A549 (cell line): ENCODE results near the gene HDAC5.
A peak's percentile ranks its signal among the peaks of the same experiment; 100 is the strongest.

Experiments
- JUNB ChIP-seq: fragments of >200 bp; sonication (Bioruptor Twin); formaldehyde crosslinking; IDR thresholded peaks from 2 replicates; pipeline ENCODE4 v1.6.1; 2016
- KDM5A ChIP-seq: fragments of 200-600 bp; sonication (generic); IDR thresholded peaks from 2 replicates; pipeline ENCODE4 v1.6.1; 2016; ENCODE audit warnings: antibody characterized with exemption, mild to moderate bottlenecking
- TF ChIP-seq, protein P1 (sequence below): fragments of >200 bp; sonication (Bioruptor Twin); formaldehyde crosslinking; IDR thresholded peaks from 3 replicates; pipeline ENCODE4 v1.5.1; 2016
- TF ChIP-seq, protein P2 (sequence below): IDR thresholded peaks from 2 replicates; pipeline ENCODE4 v1.6.1; 2012

DNA sequence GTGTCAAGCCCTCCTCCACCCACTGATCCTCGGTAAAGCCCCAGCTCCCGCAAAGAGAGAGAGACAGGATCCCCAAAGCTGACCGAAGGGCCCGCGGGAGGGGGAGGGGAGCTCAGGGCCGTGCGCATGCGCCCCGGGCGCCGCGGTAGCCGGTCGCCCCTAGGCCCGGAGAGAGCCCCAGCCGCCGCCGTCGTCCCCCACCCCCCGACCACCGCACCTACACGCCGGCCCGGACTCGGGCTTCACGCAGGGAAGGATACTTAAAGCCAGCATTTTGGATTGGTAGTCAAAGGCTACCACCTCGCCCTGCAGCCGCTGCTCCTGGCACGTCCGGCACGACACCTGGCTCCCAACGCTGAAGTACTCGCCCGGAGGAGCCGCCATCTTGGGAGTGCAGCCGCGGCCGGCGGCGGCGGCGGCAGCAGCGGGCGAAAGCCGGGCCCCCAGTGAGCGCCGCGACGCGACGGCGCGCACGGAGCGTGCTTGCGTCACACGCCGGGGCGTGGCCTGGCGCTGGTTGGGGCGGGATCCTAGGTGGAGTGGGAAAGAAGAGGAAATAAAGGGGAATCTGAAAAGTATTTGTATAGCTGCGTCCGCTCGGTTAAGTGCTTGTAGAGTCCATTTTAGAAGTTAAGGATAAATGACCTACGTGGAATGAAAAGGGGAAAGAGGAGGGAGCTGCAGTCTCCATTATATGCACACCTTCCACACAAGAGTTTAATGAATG, 57.1 kb downstream of the HDAC5 start, which contains the start of gene LSM12:
- TF ChIP-seq, protein P1, sequence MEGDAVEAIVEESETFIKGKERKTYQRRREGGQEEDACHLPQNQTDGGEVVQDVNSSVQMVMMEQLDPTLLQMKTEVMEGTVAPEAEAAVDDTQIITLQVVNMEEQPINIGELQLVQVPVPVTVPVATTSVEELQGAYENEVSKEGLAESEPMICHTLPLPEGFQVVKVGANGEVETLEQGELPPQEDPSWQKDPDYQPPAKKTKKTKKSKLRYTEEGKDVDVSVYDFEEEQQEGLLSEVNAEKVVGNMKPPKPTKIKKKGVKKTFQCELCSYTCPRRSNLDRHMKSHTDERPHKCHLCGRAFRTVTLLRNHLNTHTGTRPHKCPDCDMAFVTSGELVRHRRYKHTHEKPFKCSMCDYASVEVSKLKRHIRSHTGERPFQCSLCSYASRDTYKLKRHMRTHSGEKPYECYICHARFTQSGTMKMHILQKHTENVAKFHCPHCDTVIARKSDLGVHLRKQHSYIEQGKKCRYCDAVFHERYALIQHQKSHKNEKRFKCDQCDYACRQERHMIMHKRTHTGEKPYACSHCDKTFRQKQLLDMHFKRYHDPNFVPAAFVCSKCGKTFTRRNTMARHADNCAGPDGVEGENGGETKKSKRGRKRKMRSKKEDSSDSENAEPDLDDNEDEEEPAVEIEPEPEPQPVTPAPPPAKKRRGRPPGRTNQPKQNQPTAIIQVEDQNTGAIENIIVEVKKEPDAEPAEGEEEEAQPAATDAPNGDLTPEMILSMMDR, result no peak
- TF ChIP-seq, protein P2, sequence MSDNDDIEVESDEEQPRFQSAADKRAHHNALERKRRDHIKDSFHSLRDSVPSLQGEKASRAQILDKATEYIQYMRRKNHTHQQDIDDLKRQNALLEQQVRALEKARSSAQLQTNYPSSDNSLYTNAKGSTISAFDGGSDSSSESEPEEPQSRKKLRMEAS, result peak; percentile 59
- TF ChIP-seq KDM5A, result no peak
- no peak for TF ChIP-seq JUNB
